NCI-H1417 treated with DMSO at 0.1 percent for 48 hours (cell line): Measurements from ENCODE around the gene TTYH2.
"Not testable (repeated sequence)": the region's sequence is repeated elsewhere in the genome, so short reads cannot be mapped to it uniquely, and the experiment has no call there.

ENCODE experiments used
- DNase-seq: peaks from one replicate; lab custom pipeline; 2025; lab: John Stamatoyannopoulos, UW

Gene TTYH2

GRCh38 chr17:74212913-74213791, at the start of gene TTYH2:
Gene TTYH2, plus strand, starts transcription at chr17:74213571. Its CDS starts 17 bp downstream, at chr17:74213588.
- no peak for DNase-seq

GRCh38 chr17:74163836-74164235, 49.5 kb upstream of the TTYH2 start:
- no peak for DNase-seq

- DNase-seq: no peak
Observed at GRCh38 chr17:74164446-74165045, 48.8 kb upstream of the TTYH2 start.

- DNase-seq: no peak
Observed at GRCh38 chr17:74165797-74166365, 47.5 kb upstream of the TTYH2 start.

GRCh38 chr17:74170924-74171323, 42.4 kb upstream of the TTYH2 start:
- no peak for DNase-seq

GRCh38 chr17:74172700-74173099, 40.7 kb upstream of the TTYH2 start:
- no peak for DNase-seq

GRCh38 chr17:74176546-74177001, 36.8 kb upstream of the TTYH2 start:
- DNase-seq: peak; percentile 38

GRCh38 chr17:74177018-74177450, 36.3 kb upstream of the TTYH2 start:
- no peak for DNase-seq

- no peak for DNase-seq
Observed at GRCh38 chr17:74179576-74179975, 33.8 kb upstream of the TTYH2 start.

- no peak for DNase-seq
Observed at GRCh38 chr17:74180336-74180735, 33.0 kb upstream of the TTYH2 start.

GRCh38 chr17:74181341-74181740, 32.0 kb upstream of the TTYH2 start:
- no peak for DNase-seq

- no peak for DNase-seq
Observed at GRCh38 chr17:74182041-74182723, 31.2 kb upstream of the TTYH2 start.

- no peak for DNase-seq
Observed at GRCh38 chr17:74183411-74183810, 30.0 kb upstream of the TTYH2 start.

- DNase-seq: no peak
Observed at GRCh38 chr17:74185571-74186185, 27.7 kb upstream of the TTYH2 start.

- DNase-seq: no peak
Observed at GRCh38 chr17:74186498-74186897, 26.9 kb upstream of the TTYH2 start.

- no peak for DNase-seq
Observed at GRCh38 chr17:74187761-74188160, 25.6 kb upstream of the TTYH2 start.

GRCh38 chr17:74188687-74189086, 24.7 kb upstream of the TTYH2 start:
- DNase-seq: not testable (repeated sequence)

GRCh38 chr17:74190154-74190553, 23.2 kb upstream of the TTYH2 start:
- DNase-seq: no peak

- DNase-seq: no peak
Observed at GRCh38 chr17:74190807-74191406, 22.5 kb upstream of the TTYH2 start.

GRCh38 chr17:74192950-74193781, 20.2 kb upstream of the TTYH2 start:
- DNase-seq: peak; percentile 61

- no peak for DNase-seq
Observed at GRCh38 chr17:74194682-74195081, 18.7 kb upstream of the TTYH2 start.
